Fibroblast of skin of left biceps (primary cell): Measurements from ENCODE around the gene STK11IP.

Experiments
- DNase-seq, 2 experiments: peaks; one replicate each; pipeline ENCODE4 v3.0.0-alpha.2; 2013; ENCODE audit warnings: low read depth in 2 of 2

STK11IP gene

GRCh38 chr2:219616550-219616949, 18.9 kb downstream of the STK11IP start:
- DNase-seq, result no peak

GRCh38 chr2:219618733-219619122, 21.1 kb downstream of the STK11IP start:
- no peak for DNase-seq

- DNase-seq, result no peak
Measured at GRCh38 chr2:219619235-219619634, 21.6 kb downstream of the STK11IP start.

GRCh38 chr2:219620546-219620945, 22.9 kb downstream of the STK11IP start:
- DNase-seq, result no peak

GRCh38 chr2:219621935-219622334, 24.3 kb downstream of the STK11IP start:
- DNase-seq, result no peak

GRCh38 chr2:219622472-219622871, 24.8 kb downstream of the STK11IP start:
- no peak for DNase-seq

GRCh38 chr2:219624565-219624964, 26.9 kb downstream of the STK11IP start:
- no peak for DNase-seq

GRCh38 chr2:219625179-219625578, 27.5 kb downstream of the STK11IP start:
- no peak for DNase-seq

GRCh38 chr2:219626540-219626939, 28.9 kb downstream of the STK11IP start:
- no peak for DNase-seq

GRCh38 chr2:219627103-219628100, 29.7 kb downstream of the STK11IP start, which contains the start of gene SLC4A3:
TSS of gene SLC4A3 (plus strand) at chr2:219627630. CDS start at chr2:219627993, 363 bp downstream.
- no peak for DNase-seq

GRCh38 chr2:219628235-219628985, 30.8 kb downstream of the STK11IP start:
- no peak for DNase-seq

GRCh38 chr2:219628986-219629901, 31.6 kb downstream of the STK11IP start:
- DNase-seq, result no peak

- no peak for DNase-seq
Measured at GRCh38 chr2:219629976-219630695, 32.5 kb downstream of the STK11IP start.

GRCh38 chr2:219630770-219631405, 33.2 kb downstream of the STK11IP start:
- DNase-seq, result no peak

- DNase-seq, result no peak
Measured at GRCh38 chr2:219631406-219631891, 33.8 kb downstream of the STK11IP start.

GRCh38 chr2:219631904-219632759, 34.5 kb downstream of the STK11IP start:
- no peak for DNase-seq

GRCh38 chr2:219632760-219633105, 35.1 kb downstream of the STK11IP start:
- DNase-seq, result no peak

GRCh38 chr2:219633276-219634065, 35.8 kb downstream of the STK11IP start:
- no peak for DNase-seq
